Tibial nerve (tissue), 3 donors: ENCODE data around the gene TRIM24.

Experiments used
- CTCF ChIP-seq, 5 experiments: fragments of 200-600 bp in 3 of 5; fragments of 450-650 bp in 2 of 5; sonication (generic) in 3 of 5; IDR thresholded peaks; one replicate each; pipeline ENCODE4 v1.5.1; 2016 to 2019; ENCODE audit warnings: antibody characterized with exemption in 5 of 5, mild to moderate bottlenecking in 3 of 5, moderate library complexity in 2 of 5
- POLR2A ChIP-seq, 2 donors: fragments of 450-650 bp; IDR thresholded peaks; one replicate each; pipeline ENCODE4 v1.6.1; 2017; ENCODE audit warnings: antibody characterized with exemption in 2 of 2, mild to moderate bottlenecking in 2 of 2, moderate library complexity in 2 of 2

GRCh38 chr7:138440460-138440859 lies 19.6 kb upstream of the TRIM24 start:
- TF ChIP-seq CTCF (IDR thresholded peaks at IDR 0.05) (no peak), POLR2A (IDR thresholded peaks at IDR 0.05) (no peak)
